Brain pericyte (primary cell): ENCODE results near the gene ACTL10.
"Not testable (repeated sequence)": the region's sequence is repeated elsewhere in the genome, so short reads cannot be mapped to it uniquely, and the experiment has no call there.

Experiments
- DNase-seq: peaks from one replicate; pipeline ENCODE4 v3.0.0-alpha.2; 2012; ENCODE audit warnings: low read depth, low spot score

ACTL10 gene

GRCh38 chr20:33666293-33667244, at the start of gene ACTL10:
Gene ACTL10 (plus strand): TSS chr20:33666943. CDS start chr20:33667498, 555 bp downstream.
- peak; percentile 95 for DNase-seq

- no peak for DNase-seq
Measured at GRCh38 chr20:33621717-33622400, 44.9 kb upstream of the ACTL10 start.

GRCh38 chr20:33622705-33623365, 43.9 kb upstream of the ACTL10 start:
- DNase-seq = no peak

- DNase-seq = no peak
Measured at GRCh38 chr20:33624399-33624798, 42.3 kb upstream of the ACTL10 start.

GRCh38 chr20:33626190-33626589, 40.6 kb upstream of the ACTL10 start:
- no peak for DNase-seq

GRCh38 chr20:33627577-33628216, 39.0 kb upstream of the ACTL10 start:
- DNase-seq = no peak

- DNase-seq = no peak
Measured at GRCh38 chr20:33629533-33629932, 37.2 kb upstream of the ACTL10 start.

GRCh38 chr20:33629979-33630378, 36.8 kb upstream of the ACTL10 start:
- no peak for DNase-seq

GRCh38 chr20:33630507-33630906, 36.2 kb upstream of the ACTL10 start:
- no peak for DNase-seq

GRCh38 chr20:33631910-33632309, 34.8 kb upstream of the ACTL10 start:
- DNase-seq = not testable (repeated sequence)

- DNase-seq = no peak
Measured at GRCh38 chr20:33635341-33635740, 31.4 kb upstream of the ACTL10 start.

- DNase-seq = no peak
Measured at GRCh38 chr20:33636776-33637175, 30.0 kb upstream of the ACTL10 start.

GRCh38 chr20:33640287-33640686, 26.5 kb upstream of the ACTL10 start:
- no peak for DNase-seq

- DNase-seq = no peak
Measured at GRCh38 chr20:33644313-33645071, 22.3 kb upstream of the ACTL10 start.

GRCh38 chr20:33645072-33645358, 21.7 kb upstream of the ACTL10 start:
- no peak for DNase-seq

- no peak for DNase-seq
Measured at GRCh38 chr20:33645396-33645795, 21.3 kb upstream of the ACTL10 start.

GRCh38 chr20:33646191-33646590, 20.6 kb upstream of the ACTL10 start:
- DNase-seq = no peak

GRCh38 chr20:33646959-33647602, 19.7 kb upstream of the ACTL10 start:
- not testable (repeated sequence) for DNase-seq

GRCh38 chr20:33647603-33648395, 18.9 kb upstream of the ACTL10 start:
- DNase-seq = peak; percentile 72
